ENCODE measurements around the gene DERA.
"Not testable (repeated sequence)": the region's sequence is repeated elsewhere in the genome, so short reads cannot be mapped to it uniquely, and the experiment has no call there.

The DERA gene

DNA sequence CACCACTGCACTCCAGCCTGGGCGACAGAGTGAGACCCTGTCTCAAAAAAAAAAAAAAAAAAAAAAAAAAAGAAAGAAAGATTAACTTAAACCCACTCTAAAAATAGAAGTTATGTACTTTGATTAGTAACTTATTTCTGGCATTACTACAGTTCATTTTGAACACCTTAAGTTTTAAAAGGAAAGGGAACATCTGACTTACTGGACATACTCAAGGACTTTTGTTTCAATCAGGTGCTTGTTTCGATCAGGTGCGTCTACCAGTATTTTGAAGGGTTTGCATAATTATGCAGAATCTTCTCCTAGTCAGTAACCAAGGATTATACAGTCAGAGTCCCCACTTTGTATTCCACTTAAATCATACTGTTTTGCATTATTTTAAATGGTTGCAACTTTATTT, 105.6 kb downstream of the DERA start:
- DNase-seq, result no peak

DNA sequence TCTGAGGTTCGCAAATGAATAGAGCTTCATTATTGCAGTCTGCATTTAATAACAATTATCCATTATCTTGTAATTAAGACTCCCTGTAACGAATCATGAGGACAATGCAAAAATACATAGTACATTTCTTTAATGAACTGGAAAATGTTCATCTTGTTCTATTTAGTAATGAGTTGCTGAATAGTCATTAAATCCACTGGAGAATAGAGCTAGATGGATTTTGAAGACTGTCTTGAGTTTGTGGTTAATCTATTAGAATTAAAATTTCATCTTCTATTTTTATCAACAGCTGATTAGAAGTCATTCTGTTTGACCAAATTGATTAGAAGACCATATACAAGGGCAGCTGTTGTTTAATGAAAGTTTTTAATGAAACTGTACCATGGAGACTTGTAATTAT, 107.2 kb downstream of the DERA start:
- DNase-seq, result no peak

- no peak for DNase-seq
Measured at GRCh38 chr12:16019136-16019535, 108.0 kb downstream of the DERA start.

GRCh38 chr12:16020031-16020430, 108.9 kb downstream of the DERA start:
- no peak for DNase-seq

GRCh38 chr12:16021026-16021425, 109.9 kb downstream of the DERA start:
- no peak for DNase-seq

DNA sequence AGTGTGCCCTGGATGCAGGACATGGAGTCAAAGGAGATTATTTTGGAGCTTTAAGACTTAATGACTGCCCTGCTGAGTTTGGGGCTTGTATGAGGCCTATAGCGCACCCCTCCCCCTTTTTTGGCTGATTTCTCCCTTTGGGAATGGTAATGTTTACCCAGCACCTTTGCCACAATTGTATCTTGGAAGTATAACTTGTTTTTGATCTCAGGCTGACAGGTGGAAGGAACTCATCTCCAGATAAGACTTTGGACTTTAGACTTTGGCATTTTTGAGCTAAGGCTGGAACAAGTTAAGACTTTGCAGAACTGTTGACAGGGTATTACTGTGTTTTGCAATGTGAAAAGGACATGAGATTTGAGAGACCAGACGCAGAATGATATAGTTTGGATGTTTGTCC, 110.5 kb downstream of the DERA start:
- no peak for DNase-seq

DNA sequence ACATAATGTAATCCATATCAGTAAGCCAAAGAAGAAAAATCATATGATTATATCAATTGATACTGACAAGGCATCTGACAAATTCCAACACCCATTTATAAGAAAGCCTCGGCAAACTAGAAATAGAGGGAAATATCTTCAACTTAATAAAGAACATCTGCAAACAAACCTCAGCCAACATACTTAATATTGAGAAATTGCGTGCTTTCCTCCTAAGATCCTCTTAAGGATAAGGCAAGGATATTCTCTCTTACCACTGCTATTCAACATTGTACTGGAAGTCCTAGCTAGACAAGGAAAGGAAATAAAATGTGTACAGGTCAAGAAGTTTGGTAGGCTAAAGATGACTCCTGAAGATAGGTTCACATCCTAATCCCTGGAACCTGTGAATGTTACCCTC, 115.9 kb downstream of the DERA start:
- no peak for DNase-seq

DNA sequence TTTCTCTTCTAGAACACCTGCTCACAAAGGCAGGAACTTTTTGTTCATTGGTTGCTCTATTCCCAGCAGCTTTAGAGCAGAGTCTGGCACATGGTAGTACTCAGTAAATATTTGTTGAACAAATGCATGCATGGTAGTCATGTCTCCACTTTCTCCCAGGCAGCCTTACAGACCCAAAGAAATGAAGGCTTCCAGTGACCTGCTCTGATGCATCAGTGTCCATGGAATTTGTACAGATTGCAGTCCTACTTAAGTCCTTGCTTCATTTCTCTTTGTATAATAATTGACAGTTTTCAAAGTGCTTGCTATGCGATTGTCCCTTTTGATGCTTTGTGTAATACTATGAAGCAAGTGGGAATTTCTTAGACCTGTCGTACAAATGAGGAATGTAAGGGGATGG, 119.6 kb downstream of the DERA start:
- no peak for DNase-seq

GRCh38 chr12:16034136-16034817, 123.1 kb downstream of the DERA start:
- DNase-seq, result no peak

DNA sequence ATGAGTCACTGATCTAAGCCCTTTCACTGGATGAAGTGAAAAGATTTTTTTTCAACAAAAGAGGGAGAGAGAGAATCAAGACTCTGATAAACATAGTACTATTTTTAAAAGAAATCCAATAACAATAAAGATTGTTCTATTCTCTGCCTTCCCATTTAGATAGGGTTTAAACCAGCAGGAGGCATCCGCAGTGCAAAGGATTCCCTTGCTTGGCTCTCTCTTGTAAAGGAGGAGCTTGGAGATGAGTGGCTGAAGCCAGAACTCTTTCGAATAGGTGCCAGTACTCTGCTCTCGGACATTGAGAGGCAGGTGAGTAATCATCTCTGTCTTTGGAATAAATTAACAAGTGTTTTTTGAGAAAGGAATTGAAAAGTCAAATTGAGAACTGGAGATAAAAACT, 124.9 kb downstream of the DERA start:
- no peak for DNase-seq

DNA sequence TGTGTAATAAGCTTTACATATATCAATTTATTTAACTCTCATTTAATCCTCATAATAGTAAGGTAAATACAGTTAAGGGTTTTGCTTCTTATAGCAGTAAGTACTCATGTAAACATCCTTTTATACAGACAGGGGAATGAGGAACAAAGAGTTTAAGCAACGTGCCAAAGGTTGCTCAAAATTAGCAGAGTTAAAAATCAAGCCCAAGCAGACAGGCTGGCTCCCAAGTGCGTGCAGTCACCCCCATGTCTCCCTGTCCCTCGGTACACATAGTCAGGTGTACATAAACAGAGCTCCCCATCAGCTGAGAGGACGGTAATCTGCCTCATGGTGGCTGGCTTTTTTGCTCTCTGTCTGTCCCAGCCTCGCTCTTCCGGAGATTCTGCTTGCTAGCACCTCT, 126.4 kb downstream of the DERA start:
- DNase-seq, result no peak

DNA sequence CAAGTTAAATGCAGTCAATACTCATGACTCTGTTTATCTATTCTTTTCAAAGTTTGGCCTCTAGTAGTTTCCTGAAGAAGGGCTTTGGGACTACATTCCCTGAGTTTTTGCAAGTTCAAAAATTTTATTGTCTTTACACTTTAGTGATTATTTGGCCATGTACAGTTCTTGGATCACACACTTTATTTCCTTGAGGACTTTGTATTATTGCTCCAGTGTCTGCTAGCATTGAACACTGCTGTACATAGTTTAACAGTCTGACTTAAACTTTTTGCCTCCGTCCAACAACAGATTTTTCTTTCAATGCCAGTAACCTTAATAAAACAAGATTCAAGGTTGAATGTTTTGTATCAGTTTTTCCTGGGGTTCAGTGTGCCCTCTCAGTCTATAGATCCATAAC, 132.3 kb downstream of the DERA start:
- DNase-seq, result no peak

DNA sequence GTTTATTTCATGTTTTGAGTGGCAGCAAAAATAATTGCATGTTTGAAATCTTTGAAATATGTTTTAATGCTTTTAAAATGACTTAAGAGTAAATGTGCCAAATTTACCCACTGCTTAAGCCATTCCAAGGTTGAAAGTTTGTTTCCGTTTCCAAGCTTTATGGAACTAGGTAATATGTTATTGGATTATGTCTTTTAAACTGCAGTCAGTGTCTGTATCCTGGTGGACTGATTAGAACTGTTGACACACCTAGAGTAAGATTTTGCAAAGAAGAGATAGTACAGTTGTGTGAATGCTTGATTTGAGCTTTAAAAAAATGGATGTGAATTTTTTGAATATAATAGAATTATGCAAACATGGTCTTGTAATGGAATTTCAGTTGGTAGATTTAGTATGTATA, 135.1 kb downstream of the DERA start:
- no peak for DNase-seq

GRCh38 chr12:16048511-16048910, 137.4 kb downstream of the DERA start:
- no peak for DNase-seq

DNA sequence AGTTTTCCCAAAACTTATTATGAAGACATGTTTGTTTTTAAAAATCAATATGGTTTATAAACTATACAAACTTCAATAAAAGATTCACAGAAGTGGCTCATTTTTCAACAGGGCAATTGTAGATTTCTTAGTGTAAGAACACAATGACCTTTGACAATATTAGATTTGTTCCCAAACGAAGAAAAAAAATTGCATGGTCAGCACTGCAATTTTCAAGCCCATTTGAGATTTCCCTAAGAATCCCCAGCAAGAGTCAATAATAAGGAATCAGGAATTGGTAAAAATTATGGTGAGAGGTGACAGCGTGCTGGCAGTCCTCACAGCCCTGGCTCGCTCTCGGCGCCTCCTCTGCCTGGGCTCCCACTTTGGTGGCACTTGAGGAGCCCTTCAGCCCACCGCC, 145.8 kb downstream of the DERA start:
- no peak for DNase-seq

DNA sequence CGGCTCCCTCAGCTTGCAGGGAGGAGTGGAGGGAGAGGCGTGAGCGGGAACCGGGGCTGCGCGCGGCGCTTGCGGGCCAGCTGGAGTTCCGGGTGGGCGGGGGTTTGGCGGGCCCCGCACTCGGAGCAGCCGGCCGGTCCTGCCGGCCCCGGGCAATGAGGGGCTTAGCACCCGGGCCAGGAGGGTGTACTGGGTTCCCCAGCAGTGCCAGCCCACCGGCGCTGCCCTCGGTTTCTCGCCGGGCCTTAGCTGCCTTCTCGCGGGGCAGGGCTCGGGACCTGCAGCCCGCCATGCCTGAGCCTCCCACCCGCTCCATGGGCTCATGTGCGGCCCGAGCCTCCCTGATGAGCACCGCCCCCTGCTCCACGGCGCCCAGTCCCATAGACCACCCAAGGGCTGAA, 146.2 kb downstream of the DERA start:
- DNase-seq, result not testable (repeated sequence)

GRCh38 chr12:16062611-16063010, 151.5 kb downstream of the DERA start:
- no peak for DNase-seq

DNA sequence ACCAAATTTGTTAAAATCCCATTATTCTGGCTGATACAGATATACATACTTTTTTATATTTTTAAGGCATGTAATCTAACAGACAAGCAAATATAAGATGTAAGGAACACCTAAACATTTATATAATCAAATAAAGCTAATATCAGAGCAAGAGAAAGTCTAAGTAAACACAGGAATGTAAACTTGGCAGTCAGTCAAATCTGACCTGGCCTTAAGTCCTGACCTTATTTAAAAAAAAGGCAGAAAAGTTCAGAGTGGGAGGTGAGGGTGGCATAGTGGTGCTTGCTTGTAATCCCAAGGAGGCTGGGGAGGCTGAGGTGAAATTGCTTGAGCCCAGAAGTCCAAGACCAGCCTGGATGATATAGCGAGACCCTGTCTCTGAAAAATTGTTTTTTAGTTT, 152.6 kb downstream of the DERA start:
- no peak for DNase-seq

DNA sequence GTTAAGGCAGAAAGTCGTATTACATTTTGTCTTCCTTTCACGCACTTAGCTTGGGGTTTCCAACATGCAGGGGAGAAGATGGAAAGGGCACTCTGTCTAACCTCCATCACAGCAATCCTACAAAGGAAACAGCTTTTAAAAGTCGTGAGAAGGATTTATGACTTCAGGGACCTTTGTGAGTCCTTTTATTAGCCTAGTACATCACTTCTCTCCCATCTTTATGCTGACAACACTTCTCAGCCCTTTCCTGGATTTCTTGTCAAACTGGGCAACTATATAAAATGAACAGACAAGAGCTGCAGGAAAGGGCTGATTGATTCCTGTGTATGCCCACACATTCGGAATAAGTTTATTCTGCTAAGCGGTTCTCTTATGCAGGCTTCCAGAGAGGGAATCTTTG, 159.0 kb downstream of the DERA start:
- no peak for DNase-seq

GRCh38 chr12:16072678-16073077, 161.5 kb downstream of the DERA start:
- DNase-seq, result no peak

DNA sequence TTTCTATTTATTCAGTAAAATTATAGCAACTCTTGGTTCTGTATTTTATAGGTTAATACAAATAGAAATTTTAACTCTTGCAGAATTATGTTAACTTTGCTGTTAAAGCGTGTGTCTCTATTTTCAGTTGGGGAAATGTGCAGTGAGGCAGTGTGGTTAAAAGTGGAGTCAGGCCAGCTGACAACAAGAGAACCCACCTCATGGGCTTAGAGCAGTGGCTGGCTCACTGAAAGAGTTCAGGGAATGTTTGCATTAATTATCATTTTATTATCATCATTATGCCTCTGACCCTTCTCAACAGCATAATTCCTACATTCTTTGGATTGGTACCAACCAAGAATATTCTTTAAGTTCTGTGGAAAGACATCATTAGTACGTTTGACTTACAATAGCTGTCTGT, 163.8 kb downstream of the DERA start:
- DNase-seq, result no peak

DNA sequence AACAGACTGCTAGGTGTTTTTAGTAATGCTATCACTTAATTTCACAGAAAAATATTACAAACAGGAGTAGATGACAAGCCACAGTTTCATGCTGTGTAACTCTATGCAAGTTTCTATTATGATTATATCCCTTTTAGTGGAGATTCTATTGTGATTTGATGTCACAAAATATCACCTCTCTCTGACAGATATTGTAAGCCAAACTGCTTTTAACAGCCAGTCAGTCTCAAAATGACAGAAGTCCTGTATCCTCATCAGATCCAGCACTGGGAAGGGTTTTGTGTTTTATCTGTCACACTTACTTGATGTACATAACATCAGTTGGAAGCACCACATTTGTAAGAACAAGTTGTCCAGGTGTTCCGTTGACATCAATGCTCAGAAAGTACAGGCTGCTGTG, 164.8 kb downstream of the DERA start:
- DNase-seq, result no peak

GRCh38 chr12:16076557-16076956, 165.4 kb downstream of the DERA start:
- no peak for DNase-seq

DNA sequence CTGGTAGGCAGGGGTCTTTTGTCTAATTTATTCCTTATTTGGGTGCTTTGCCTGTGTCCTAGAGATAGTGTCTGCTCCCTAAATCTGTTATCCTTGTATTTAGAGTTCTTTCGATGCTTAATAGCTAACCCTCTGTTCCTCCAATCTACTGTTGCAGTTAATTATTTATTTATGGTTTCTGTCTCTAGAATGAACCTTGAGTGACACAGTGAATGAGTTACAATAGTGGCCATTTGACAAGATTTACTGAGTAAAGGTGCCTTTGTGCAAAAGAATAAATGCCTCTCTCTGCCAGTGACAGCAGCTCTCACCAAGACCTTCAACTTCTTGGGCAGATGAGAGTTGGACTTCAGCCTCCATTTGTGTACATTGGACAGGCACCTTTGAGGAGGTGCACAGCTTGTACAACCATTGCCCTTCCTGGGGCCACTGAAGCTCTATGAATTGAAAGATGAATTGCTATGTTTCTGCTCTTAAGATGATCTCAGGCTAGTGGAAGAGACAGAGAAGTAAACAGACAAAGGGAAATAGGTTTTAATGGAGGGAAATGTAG, 165.9 kb downstream of the DERA start:
- no peak for DNase-seq

DNA sequence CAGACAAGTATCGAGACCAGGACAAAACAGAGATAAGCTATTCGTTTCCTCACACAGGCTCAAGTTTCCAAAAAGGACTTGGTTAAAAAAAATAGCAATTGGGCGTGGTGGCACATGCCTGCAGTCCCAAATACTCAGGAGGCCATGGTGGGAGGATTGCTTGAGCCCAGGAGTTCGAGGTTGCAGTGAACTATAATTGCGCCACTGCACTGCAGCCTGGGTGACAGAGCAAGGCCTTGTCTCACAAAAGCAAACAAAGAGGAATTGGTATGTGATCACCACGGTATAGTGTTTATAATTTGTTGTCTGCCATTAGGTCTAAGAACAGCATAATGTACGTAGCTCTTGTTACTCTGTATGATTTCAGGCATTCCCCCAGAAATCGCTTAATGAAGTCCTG, 175.3 kb downstream of the DERA start:
- no peak for DNase-seq

Measured in amniotic stem cell (primary cell).